H1 (cell line): Measurements from ENCODE around the gene PTPN18. TPM values are rescaled to one million over a fixed set of nuclear protein-coding genes. Genes with fewer than 3 reads are reported as not detected.

Experiments
- HDAC6 ChIP-seq: IDR thresholded peaks from one replicate; pipeline ENCODE4 v1.7.1; 2012; ENCODE audit warnings: low read depth, mild to moderate bottlenecking, inconsistent platforms, low read length, moderate library complexity
- SAP30 ChIP-seq: fragments of 300-600 bp; sonication (generic); IDR thresholded peaks from 2 replicates; pipeline ENCODE4 v1.7.1; 2012; ENCODE audit warnings: low read length, moderate library complexity, mild to moderate bottlenecking, inconsistent platforms; ENCODE audit not compliant: insufficient read depth, insufficient replicate concordance
- polyA plus RNA-seq, 7 experiments: library from polyadenylated mRNA; depleted of rRNA in 3 of 7; stranded (reverse) in 5 of 7; unstranded in 2 of 7; fragments of >200 nt in 5 of 7; fragments of 200-250 nt in 2 of 7; gene quantifications; 1 replicate in 5 of 7; 2 replicates in 1 of 7; 4 replicates in 1 of 7; pipeline versions ENCODE4 v1.2.1 to v1.2.3, GENCODE V29; 2011 to 2013; ENCODE audit warnings: missing spikeins in 2 of 7, mixed read lengths in 2 of 7
- total RNA-seq: library from RNA; stranded (reverse); fragmentation: NEBNext Ultra II Directional; extraction: Animal tissue kit (Norgen Biotek cat#: 25700); gene quantifications from 2 replicates; pipeline ENCODE4 v1.2.1, GENCODE V29; 2021

The PTPN18 gene
- total and polyA plus RNA-seq, 2 of the 8 experiments (the other 6 are each of a cell fraction or from before 2014, with no cell fraction given): 13.2 to 14.7 TPM

DNA sequence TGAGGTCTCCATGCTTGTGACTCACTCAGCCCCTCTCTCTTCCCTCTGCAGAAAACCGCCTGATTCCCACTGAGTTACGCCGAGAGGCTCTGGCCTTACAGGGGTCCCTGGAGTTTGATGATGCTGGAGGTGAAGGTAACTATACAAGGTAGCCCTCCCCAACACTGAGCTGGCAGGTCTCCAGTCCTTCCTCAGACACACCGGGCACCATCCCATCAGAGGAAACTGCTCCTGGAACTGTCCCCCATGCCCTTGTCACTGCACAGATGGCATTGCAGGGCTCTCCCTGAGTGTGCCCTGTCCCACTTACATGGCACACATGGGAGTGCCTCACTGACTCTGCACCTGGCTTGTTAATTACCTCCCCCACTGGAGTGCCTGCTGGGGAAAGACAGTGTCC, 11.3 kb upstream of the PTPN18 start (continued):
- TF ChIP-seq HDAC6 (no peak), SAP30 (no peak)
